Calu3 (cell line): ENCODE measurements around the gene SEL1L. TPM values are rescaled to one million over a fixed set of nuclear protein-coding genes. Genes with fewer than 3 reads are reported as not detected.
"Not testable (repeated sequence)": the region's sequence is repeated elsewhere in the genome, so short reads cannot be mapped to it uniquely, and the experiment has no call there.

Experiments used
- BruUV-seq: library from RNA; stranded (reverse); fragments of 400-500 nt; replicated peaks from 2 replicates; lab custom pipeline; 2021; lab: Mats Ljungman, UMichigan
- CTCF ChIA-PET: fragments of 300-600 bp; sonication (Branson Sonifier 250); formaldehyde crosslinking; loops from one replicate; lab custom pipeline; 2022; ENCODE audit warnings: antibody characterized with exemption; lab: Charles Lee
- DNase-seq: peaks from one replicate; pipeline ENCODE4 v3.0.0; 2022
- H3K27ac Mint-ChIP-seq: one replicate; pipeline ENCODE4 v1.8.0; 2022; ENCODE audit warnings: mixed read lengths; ENCODE audit not compliant: unreplicated experiment
- H3K27me3 Mint-ChIP-seq: one replicate; pipeline ENCODE4 v1.8.0; 2022; ENCODE audit warnings: mixed read lengths; ENCODE audit not compliant: unreplicated experiment
- H3K36me3 Mint-ChIP-seq: one replicate; pipeline ENCODE4 v1.8.0; 2022; ENCODE audit warnings: mild to moderate bottlenecking, moderate library complexity, mixed read lengths; ENCODE audit not compliant: insufficient read depth, unreplicated experiment
- H3K4me1 Mint-ChIP-seq: one replicate; pipeline ENCODE4 v1.8.0; 2022; ENCODE audit warnings: mild to moderate bottlenecking, low read depth, mixed read lengths; ENCODE audit not compliant: unreplicated experiment
- H3K4me3 Mint-ChIP-seq: one replicate; pipeline ENCODE4 v1.8.0; 2022; ENCODE audit warnings: mild to moderate bottlenecking, low read depth, moderate library complexity, mixed read lengths; ENCODE audit not compliant: unreplicated experiment
- H3K9me3 Mint-ChIP-seq: one replicate; pipeline ENCODE4 v1.8.0; 2022; ENCODE audit warnings: low read depth, mixed read lengths; ENCODE audit not compliant: unreplicated experiment
- intact Hi-C: fragments of 100-400 bp; cut with micrococcal nuclease; formaldehyde crosslinking; loops from one replicate; pipeline ENCODE4 v1.10.0; 2022; ENCODE audit not compliant: unreplicated experiment
- total RNA-seq: library from RNA; stranded (reverse); gene quantifications from 2 replicates; pipeline ENCODE4 v1.2.3, GENCODE V29; 2022
- TF ChIP-seq, protein P1 (sequence below): fragments of 200-600 bp; IDR thresholded peaks from one replicate; pipeline ENCODE4 v1.8.0; 2022; ENCODE audit warnings: antibody characterized with exemption; ENCODE audit not compliant: unreplicated experiment

SEL1L gene
- total RNA-seq, 1 experiment from 2014 or later = 95.4 TPM

- TF ChIP-seq, protein P1, sequence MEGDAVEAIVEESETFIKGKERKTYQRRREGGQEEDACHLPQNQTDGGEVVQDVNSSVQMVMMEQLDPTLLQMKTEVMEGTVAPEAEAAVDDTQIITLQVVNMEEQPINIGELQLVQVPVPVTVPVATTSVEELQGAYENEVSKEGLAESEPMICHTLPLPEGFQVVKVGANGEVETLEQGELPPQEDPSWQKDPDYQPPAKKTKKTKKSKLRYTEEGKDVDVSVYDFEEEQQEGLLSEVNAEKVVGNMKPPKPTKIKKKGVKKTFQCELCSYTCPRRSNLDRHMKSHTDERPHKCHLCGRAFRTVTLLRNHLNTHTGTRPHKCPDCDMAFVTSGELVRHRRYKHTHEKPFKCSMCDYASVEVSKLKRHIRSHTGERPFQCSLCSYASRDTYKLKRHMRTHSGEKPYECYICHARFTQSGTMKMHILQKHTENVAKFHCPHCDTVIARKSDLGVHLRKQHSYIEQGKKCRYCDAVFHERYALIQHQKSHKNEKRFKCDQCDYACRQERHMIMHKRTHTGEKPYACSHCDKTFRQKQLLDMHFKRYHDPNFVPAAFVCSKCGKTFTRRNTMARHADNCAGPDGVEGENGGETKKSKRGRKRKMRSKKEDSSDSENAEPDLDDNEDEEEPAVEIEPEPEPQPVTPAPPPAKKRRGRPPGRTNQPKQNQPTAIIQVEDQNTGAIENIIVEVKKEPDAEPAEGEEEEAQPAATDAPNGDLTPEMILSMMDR = no peak
- no peaks in the 10 kb centered on the region for H3K9me3 Mint-ChIP-seq
- CTCF ChIA-PET = no interaction called here
- no peak for DNase-seq
- H3K4me3 Mint-ChIP-seq = no peak overlapping the region
- no TSS peak for BruUV-seq
- H3K4me1 Mint-ChIP-seq = peaks cover 11% of the 10 kb centered on the region
- peak overlapping the region; percentile 5 for H3K27ac Mint-ChIP-seq
- peaks cover 23% of the 10 kb centered on the region for H3K36me3 Mint-ChIP-seq
- H3K27me3 Mint-ChIP-seq = no peaks in the 10 kb centered on the region
- intact Hi-C loops = no loop called here
These were observed 14.2 kb downstream of the SEL1L start for GRCh38 chr14:81519200-81520011.

GRCh38 chr14:81517798-81518398, 15.8 kb downstream of the SEL1L start:
- Mint-ChIP-seq H3K36me3 (peaks cover 21% of the 10 kb centered on the region), H3K4me3 (no peak overlapping the region), H3K27ac (no peak overlapping the region), H3K9me3 (no peaks in the 10 kb centered on the region), H3K27me3 (no peaks in the 10 kb centered on the region), H3K4me1 (peaks cover 11% of the 10 kb centered on the region)
- no TSS peak for BruUV-seq
- TF ChIP-seq, protein P1 = no peak
- intact Hi-C loops = no loop called here
- CTCF ChIA-PET = no interaction called here
- no peak for DNase-seq

- H3K4me1 Mint-ChIP-seq = peaks cover 11% of the 10 kb centered on the region
- TF ChIP-seq, protein P1 = no peak
- H3K27ac Mint-ChIP-seq = no peak overlapping the region
- no peaks in the 10 kb centered on the region for H3K9me3 Mint-ChIP-seq
- H3K36me3 Mint-ChIP-seq = peaks cover 18% of the 10 kb centered on the region
- CTCF ChIA-PET = no interaction called here
- DNase-seq = no peak
- BruUV-seq = no TSS peak
- no peaks in the 10 kb centered on the region for H3K27me3 Mint-ChIP-seq
- no peak overlapping the region for H3K4me3 Mint-ChIP-seq
- intact Hi-C loops = no loop called here
These were observed 16.5 kb downstream of the SEL1L start for GRCh38 chr14:81516986-81517797.

DNA sequence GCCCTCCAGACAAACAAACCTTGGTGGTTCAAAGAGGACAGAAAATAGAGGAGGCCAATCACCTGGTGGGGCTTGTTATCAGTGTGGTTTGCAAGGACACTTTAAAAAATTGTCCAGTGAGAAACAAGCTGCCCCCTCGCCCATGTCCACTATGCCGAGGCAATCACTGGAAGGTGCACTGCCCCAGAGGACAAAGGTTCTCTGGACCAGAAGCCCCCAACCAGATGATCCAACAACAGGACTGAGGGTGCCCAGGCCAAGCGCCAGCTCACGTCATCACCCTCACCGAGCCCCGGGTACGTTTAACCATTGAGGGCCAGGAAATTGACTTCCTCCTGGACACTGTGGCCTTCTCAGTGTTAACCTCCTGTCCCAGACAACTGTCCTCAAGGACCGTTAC, 17.7 kb downstream of the SEL1L start:
- peaks cover 11% of the 10 kb centered on the region for H3K4me1 Mint-ChIP-seq
- CTCF ChIA-PET = not testable (repeated sequence)

DNA sequence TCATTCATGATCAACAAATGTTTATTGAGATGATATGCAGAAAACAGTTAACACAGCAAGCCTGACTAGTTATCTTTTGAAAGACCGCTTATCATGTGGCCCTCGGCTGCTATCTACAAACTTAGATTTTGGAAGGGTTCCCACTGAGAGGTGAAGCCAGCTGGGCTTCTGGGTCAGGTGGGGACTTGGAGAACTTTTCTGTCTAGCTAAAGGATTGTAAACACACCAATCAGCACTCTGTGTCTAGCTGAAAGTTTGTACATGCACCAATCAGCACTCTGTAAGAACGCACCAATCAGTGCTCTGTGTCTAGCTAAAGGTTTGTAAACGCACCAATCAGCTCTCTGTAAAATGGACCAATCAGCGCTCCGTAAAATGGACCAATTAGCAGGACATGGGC, 20.8 kb downstream of the SEL1L start:
- H3K36me3 Mint-ChIP-seq = peaks cover 18% of the 10 kb centered on the region
- DNase-seq, CTCF ChIA-PET, H3K27ac Mint-ChIP-seq, intact Hi-C loops, BruUV-seq, H3K4me3 Mint-ChIP-seq, H3K27me3 Mint-ChIP-seq, H3K9me3 Mint-ChIP-seq, H3K4me1 Mint-ChIP-seq: not testable (repeated sequence)

More for the DNA sequence above, 17.7 kb downstream of the SEL1L start:
- BruUV-seq, H3K4me3 Mint-ChIP-seq, DNase-seq, intact Hi-C loops, H3K9me3 Mint-ChIP-seq, H3K27ac Mint-ChIP-seq, H3K27me3 Mint-ChIP-seq: not testable (repeated sequence)
- H3K36me3 Mint-ChIP-seq = peaks cover 18% of the 10 kb centered on the region
